Kidney epithelial cell (primary cell): ENCODE results near the gene HNF1B. TPM values are rescaled to one million over a fixed set of nuclear protein-coding genes. Genes with fewer than 3 reads are reported as not detected.

ENCODE experiments used
- DNase-seq: peaks from one replicate; pipeline ENCODE4 v3.0.0-alpha.2; 2010; ENCODE audit warnings: low read depth
- H3K27me3 ChIP-seq: 2 replicates; pipeline ENCODE4 v1.6.0; 2011; ENCODE audit warnings: low read length; ENCODE audit not compliant: control insufficient read depth, insufficient read depth
- H3K36me3 ChIP-seq: 2 replicates; pipeline ENCODE4 v1.5.1; 2011; ENCODE audit warnings: low read length; ENCODE audit not compliant: control insufficient read depth, insufficient read depth
- H3K4me3 ChIP-seq: 2 replicates; pipeline ENCODE4 v1.5.1; 2011; ENCODE audit warnings: low read depth, mild to moderate bottlenecking, control low read depth, low read length
- CTCF ChIP-seq: IDR thresholded peaks from 2 replicates; pipeline ENCODE4 v1.5.1; 2011; ENCODE audit warnings: mild to moderate bottlenecking, moderate library complexity, low read length, control low read depth, inconsistent platforms; ENCODE audit not compliant: insufficient read depth, poor library complexity, severe bottlenecking
- total RNA-seq: library from RNA; depleted of rRNA; stranded (reverse); fragments of >200 nt; gene quantifications from 2 replicates; pipeline ENCODE4 v1.2.3, GENCODE V29; 2015

HNF1B gene
- total RNA-seq, 1 donor from 2014 or later = 15.1 TPM

GRCh38 chr17:37671824-37672547 is 72.9 kb downstream of the HNF1B start:
- Histone ChIP-seq H3K27me3 (no peaks in the 10 kb centered on the region), H3K4me3 (no peak overlapping the region), H3K36me3 (no peaks in the 10 kb centered on the region)
- DNase-seq = peak; percentile 74
- TF ChIP-seq CTCF = no peak

- Histone ChIP-seq H3K27me3 (no peaks in the 10 kb centered on the region), H3K4me3 (no peak overlapping the region), H3K36me3 (no peaks in the 10 kb centered on the region)
- TF ChIP-seq CTCF = no peak
- DNase-seq = no peak
These were observed 73.6 kb downstream of the HNF1B start for GRCh38 chr17:37671028-37671823.

GRCh38 chr17:37667039-37667438 is 77.8 kb downstream of the HNF1B start:
- Histone ChIP-seq H3K36me3 (no peaks in the 10 kb centered on the region), H3K4me3 (no peak overlapping the region), H3K27me3 (no peaks in the 10 kb centered on the region)
- TF ChIP-seq CTCF = no peak
- no peak for DNase-seq

DNA sequence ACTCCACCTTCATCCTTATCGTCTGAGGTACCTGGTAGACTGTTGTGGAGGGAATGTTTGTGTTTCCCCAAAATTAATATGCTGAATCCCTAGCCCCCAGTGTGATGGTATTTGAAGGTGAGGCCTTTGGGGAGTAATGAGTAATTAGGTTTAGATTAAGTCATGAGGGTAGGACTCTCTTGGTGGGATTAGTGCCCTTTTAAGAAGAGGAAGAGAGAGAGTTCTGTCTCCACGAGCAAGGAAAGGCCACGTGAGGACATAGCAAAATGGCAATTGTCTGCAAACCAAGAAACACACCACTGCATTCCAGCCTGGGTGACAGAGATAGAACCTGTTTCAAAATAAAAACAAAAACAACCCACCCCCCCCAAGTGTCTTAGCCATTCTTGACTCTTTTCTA is 80.6 kb downstream of the HNF1B start:
- no peak for DNase-seq
- no peaks in the 10 kb centered on the region for H3K36me3 ChIP-seq
- no peaks in the 10 kb centered on the region for H3K27me3 ChIP-seq
- TF ChIP-seq CTCF = no peak
- no peak overlapping the region for H3K4me3 ChIP-seq

- Histone ChIP-seq H3K36me3 (no peaks in the 10 kb centered on the region), H3K27me3 (no peaks in the 10 kb centered on the region), H3K4me3 (no peak overlapping the region)
- TF ChIP-seq CTCF = no peak
- no peak for DNase-seq
These were observed 82.5 kb downstream of the HNF1B start for GRCh38 chr17:37662353-37662752.
